ENCODE results near the gene SQSTM1.

- TF ChIP-seq POLR2A (IDR thresholded peaks at IDR 0.05) (no peak), CTCF (IDR thresholded peaks at IDR 0.05) (no peak)
Measured at GRCh38 chr5:179870952-179871351, 50.2 kb downstream of the SQSTM1 start.
